GM12878 (cell line): ENCODE measurements around the gene CACNA2D3. TPM values are rescaled to one million over a fixed set of nuclear protein-coding genes. Genes with fewer than 3 reads are reported as not detected.

Experiments used
- ATAC-seq: fragments of 200-7000 bp; cut with Tn5 transposase; 3 replicates; pipeline ENCODE4 v1.9.1; 2020; ENCODE audit warnings: mild to moderate bottlenecking, moderate library complexity
- BruUV-seq: library from RNA; stranded (reverse); fragments of 400-500 nt; replicated peaks from 2 replicates; lab custom pipeline; 2021; lab: Mats Ljungman, UMichigan
- CTCF ChIA-PET: fragments of 300-600 bp; sonication (Branson Sonifier 250); formaldehyde crosslinking; extraction: SDS; loops from one replicate; lab custom pipeline; 2021; ENCODE audit warnings: inconsistent platforms; lab: Yijun Ruan, JAX
- POLR2A ChIA-PET: fragments of 350-600 bp; formaldehyde crosslinking; extraction: SDS; loops from one replicate; lab custom pipeline; 2021; ENCODE audit warnings: inconsistent platforms; lab: Charles Lee
- RAD21 ChIA-PET: fragments of 300-600 bp; sonication (Branson Sonifier 250); formaldehyde crosslinking; loops from one replicate; lab custom pipeline; 2023; ENCODE audit warnings: antibody characterized with exemption; ENCODE audit not compliant: unreplicated experiment; lab: Charles Lee
- SMC1A ChIA-PET: fragments of 300-600 bp; sonication (Branson Sonifier 250); formaldehyde crosslinking; loops from one replicate; lab custom pipeline; 2023; ENCODE audit not compliant: unreplicated experiment, uncharacterized antibody; lab: Charles Lee
- DNase-seq: peaks from one replicate; pipeline ENCODE4 v3.0.0-alpha.2; 2011; ENCODE audit warnings: low read depth, low spot score
- FAIRE-seq: peaks from 3 replicates; lab custom pipeline; 2011; peaks lifted over from hg19 to GRCh38; lab: Jason Lieb, UNC
- H2AFZ ChIP-seq: 2 replicates; pipeline ENCODE4 v1.6.0; 2011; ENCODE audit warnings: low read depth, low read length, control low read depth; ENCODE audit not compliant: control insufficient read depth
- H3K27ac ChIP-seq: 2 replicates; pipeline ENCODE4 v1.5.1; 2011; ENCODE audit warnings: control low read depth; ENCODE audit not compliant: control insufficient read depth, insufficient read depth
- H3K27me3 ChIP-seq, 2 experiments: replicated peaks in 1 of 2; 2 replicates each; pipeline versions ENCODE4 v1.6.0 to v1.6.1; 2011; ENCODE audit warnings: low read length in 1 of 2; ENCODE audit not compliant: control insufficient read depth in 2 of 2, insufficient read depth in 2 of 2
- H3K36me3 ChIP-seq, 2 experiments: 2 replicates each; pipeline ENCODE4 v1.5.1; 2011; ENCODE audit warnings: low read length in 1 of 2; ENCODE audit not compliant: control insufficient read depth in 2 of 2, insufficient read depth in 2 of 2
- H3K4me1 ChIP-seq: 2 replicates; pipeline ENCODE4 v1.6.1; 2011; ENCODE audit warnings: mild to moderate bottlenecking, low read length, moderate library complexity, mixed read lengths; ENCODE audit not compliant: control insufficient read depth, insufficient read depth
- H3K4me2 ChIP-seq: 2 replicates; pipeline ENCODE4 v1.6.0; 2011; ENCODE audit warnings: control low read depth; ENCODE audit not compliant: control insufficient read depth, insufficient read depth
- H3K4me3 ChIP-seq: fragments of 200-600 bp; sonication (generic); 2 replicates; pipeline ENCODE4 v1.5.1; 2016
- H3K79me2 ChIP-seq: 2 replicates; pipeline ENCODE4 v1.6.0; 2011; ENCODE audit warnings: low read length; ENCODE audit not compliant: control insufficient read depth, insufficient read depth
- H3K9ac ChIP-seq: 2 replicates; pipeline ENCODE4 v1.8.0; 2011; ENCODE audit warnings: low read length, control low read depth, mixed read lengths; ENCODE audit not compliant: control insufficient read depth, insufficient read depth
- H3K9me3 ChIP-seq: replicated peaks from 3 replicates; pipeline ENCODE4 v1.5.1; 2011; ENCODE audit warnings: mild to moderate bottlenecking, low read length; ENCODE audit not compliant: control insufficient read depth, insufficient read depth
- H4K20me1 ChIP-seq: 2 replicates; pipeline ENCODE4 v1.6.0; 2011; ENCODE audit not compliant: control insufficient read depth, insufficient read depth
- BCL3 ChIP-seq: IDR thresholded peaks from 2 replicates; pipeline ENCODE4 v1.6.1; 2011; ENCODE audit warnings: borderline replicate concordance, low read depth, mild to moderate bottlenecking, moderate library complexity, low read length; ENCODE audit not compliant: insufficient read depth, poor library complexity, severe bottlenecking
- EGR1 ChIP-seq, 2 experiments: IDR thresholded peaks; 1 replicate in 1 of 2; 2 replicates in 1 of 2; pipeline ENCODE4 v1.6.1; 2011 to 2012; ENCODE audit warnings: low read depth in 2 of 2, low read length in 2 of 2, borderline replicate concordance in 1 of 2, mild to moderate bottlenecking in 1 of 2, moderate library complexity in 1 of 2
- KLF5 ChIP-seq: fragments of 450-650 bp; IDR thresholded peaks from 2 replicates; pipeline ENCODE4 v1.6.1; 2014; ENCODE audit warnings: mild to moderate bottlenecking; ENCODE audit not compliant: partially characterized antibody
- MEF2B ChIP-seq: fragments of 450-650 bp; IDR thresholded peaks from 2 replicates; pipeline ENCODE4 v1.6.1; 2018; ENCODE audit warnings: mild to moderate bottlenecking, moderate library complexity; ENCODE audit not compliant: partially characterized antibody, poor library complexity, severe bottlenecking
- NFYA ChIP-seq: IDR thresholded peaks from 2 replicates; pipeline ENCODE4 v1.6.1; 2011; ENCODE audit warnings: low read depth, mild to moderate bottlenecking, low read length, improper control_type of control experiment, borderline replicate concordance
- PBX3 ChIP-seq: IDR thresholded peaks from 2 replicates; pipeline ENCODE4 v1.6.1; 2011; ENCODE audit warnings: mild to moderate bottlenecking, low read depth, low read length, moderate library complexity; ENCODE audit not compliant: insufficient replicate concordance
- PML ChIP-seq: IDR thresholded peaks from 2 replicates; pipeline ENCODE4 v1.6.1; 2012; ENCODE audit warnings: low read length, inconsistent platforms
- REST ChIP-seq: IDR thresholded peaks from 2 replicates; pipeline ENCODE4 v1.6.1; 2012; ENCODE audit warnings: mild to moderate bottlenecking, low read depth, low read length
- SPI1 ChIP-seq: IDR thresholded peaks from 2 replicates; pipeline ENCODE4 v1.6.1; 2011; ENCODE audit warnings: low read depth, mild to moderate bottlenecking, low read length, moderate library complexity, borderline replicate concordance; ENCODE audit not compliant: insufficient read depth
- STAT1 ChIP-seq: fragments of 450-650 bp; conservative IDR thresholded peaks from 2 replicates; pipeline ENCODE4 v1.6.1; 2014; ENCODE audit warnings: antibody characterized with exemption, mild to moderate bottlenecking
- YY1 ChIP-seq: IDR thresholded peaks from 2 replicates; pipeline ENCODE4 v1.6.1; 2011; ENCODE audit warnings: low read depth, mild to moderate bottlenecking, low read length
- WGBS: methylation state at CpG from one replicate; pipeline ENCODE4 v1.1.6; 2016; ENCODE audit warnings: low lambda C conversion rate; ENCODE audit not compliant: insufficient replicate concordance, insufficient coverage; ENCODE audit errors: missing lambda C conversion rate; 5-methylcytosine and 5-hydroxymethylcytosine counted together
- in situ Hi-C: fragments of 300-500 bp; cut with MboI; formaldehyde crosslinking; loops from 9 replicates; pipeline ENCODE4 v1.14.3; 2018; ENCODE audit warnings: mixed read lengths
- intact Hi-C: fragments of 100-400 bp; cut with micrococcal nuclease; formaldehyde crosslinking; loops from one replicate; pipeline ENCODE4 v1.14.2; 2022; ENCODE audit not compliant: unreplicated experiment
- polyA plus RNA-seq, 11 experiments: library from polyadenylated mRNA; depleted of rRNA in 4 of 11; unstranded in 6 of 11; stranded (reverse) in 5 of 11; fragments of >200 nt; fragmentation: Nextera tagmentation in 4 of 11; fragmentation: Illumina TruSeq in 1 of 11; extraction: Ambion mirVana in 4 of 11; extraction: Trizol in 1 of 11; gene quantifications; 1 replicate in 1 of 11; 2 replicates in 10 of 11; pipeline versions ENCODE4 v1.2.1 to v1.2.3, GENCODE V29; 2011 to 2016; ENCODE audit warnings: inconsistent platforms in 2 of 11, missing spikeins in 2 of 11, low read depth in 1 of 11
- total RNA-seq, 4 experiments: library from RNA; depleted of rRNA in 3 of 4; stranded (reverse); fragments of >200 nt in 3 of 4; fragmentation: Illumina TruSeq in 1 of 4; extraction: Trizol in 1 of 4; gene quantifications; 2 replicates each; pipeline versions ENCODE4 v1.2.1 to v1.2.3, GENCODE V29; 2013 to 2021

Gene CACNA2D3
- total and polyA plus RNA-seq, 10 of the 15 experiments (the other 5 are each of a cell fraction or from before 2014, with no cell fraction given): not detected

- CTCF ChIA-PET: interaction anchor here (0.5 to 0.9 kb wide), 2 partner anchors 9 to 1557 kb away, joined by 3 read pairs; no protein-coding TSS in a partner anchor
- no peak overlapping the region for H3K9ac ChIP-seq
- 0 out of 4 replicates have a peak, but pooled peaks cover 0 to 5% of the 10 kb centered on the region in 2 experiments for H3K27me3 ChIP-seq
- H3K4me3 ChIP-seq: no peak overlapping the region
- no peaks in the 10 kb centered on the region for H3K9me3 ChIP-seq
- TF ChIP-seq EGR1 (IDR thresholded peaks at IDR 0.05; ENCODE audit: borderline replicate concordance in 1 of 2, low read depth in 2 of 2, low read length in 2 of 2): no peak
- no peak for TF ChIP-seq SPI1
- no peak for TF ChIP-seq NFYA
- TF ChIP-seq PML: no peak
- TF ChIP-seq STAT1: no peak
- TF ChIP-seq MEF2B: no peak
- ATAC-seq (no peak), FAIRE-seq (no peak), DNase-seq (no peak)
- no peak overlapping the region for H3K4me2 ChIP-seq
- H3K4me1 ChIP-seq: no peaks in the 10 kb centered on the region
- WGBS: 0% methylated on average over 1 of the region's 1 CpG
- no peaks in the 10 kb centered on the region for H4K20me1 ChIP-seq
- POLR2A ChIA-PET: no interaction called here
- no peak overlapping the region for H2AFZ ChIP-seq
- in situ Hi-C loops (no loop called here), intact Hi-C loops (no loop called here)
- no peak overlapping the region for H3K27ac ChIP-seq
- SMC1A ChIA-PET: no interaction called here
- RAD21 ChIA-PET: no interaction called here
- no peaks in the 10 kb centered on the region for H3K79me2 ChIP-seq
- BruUV-seq: no TSS peak
- H3K36me3 ChIP-seq: no peaks in the 10 kb centered on the region
Observed at GRCh38 chr3:54168451-54168850, 46.1 kb downstream of the CACNA2D3 start.

GRCh38 chr3:54169524-54169923 lies 47.2 kb downstream of the CACNA2D3 start:
- DNase-seq: no peak
- no peak overlapping the region for H3K4me2 ChIP-seq
- no peak for FAIRE-seq
- H3K4me1 ChIP-seq: no peaks in the 10 kb centered on the region
- in situ Hi-C loops: no loop called here
- H3K36me3 ChIP-seq: no peaks in the 10 kb centered on the region
- H3K27me3 ChIP-seq: 0 out of 4 replicates have a peak, but pooled peaks cover 0 to 5% of the 10 kb centered on the region in 2 experiments
- BruUV-seq: no TSS peak
- no peak overlapping the region for H3K27ac ChIP-seq
- ChIA-PET SMC1A (no interaction called here), RAD21 (no interaction called here), CTCF (interaction anchor here (0.9 kb wide), 1 partner anchor 8 kb away, joined by 3 read pairs; no protein-coding TSS in a partner anchor), POLR2A (no interaction called here)
- H4K20me1 ChIP-seq: no peaks in the 10 kb centered on the region
- no peak overlapping the region for H3K4me3 ChIP-seq
- peak; percentile 88 for TF ChIP-seq BCL3
- TF ChIP-seq PBX3: peak; percentile 40
- TF ChIP-seq REST: no peak
- no peak for TF ChIP-seq KLF5
- no peak for TF ChIP-seq YY1
- H2AFZ ChIP-seq: no peak overlapping the region
- ATAC-seq: no peak
- H3K9me3 ChIP-seq: no peaks in the 10 kb centered on the region
- H3K79me2 ChIP-seq: no peaks in the 10 kb centered on the region
- intact Hi-C loops: no loop called here
- WGBS: 18% methylated on average over 5 of the region's 7 CpGs
- no peak overlapping the region for H3K9ac ChIP-seq
